GM12878 (cell line): ENCODE measurements around the gene SEPTIN5. TPM values are rescaled to one million over a fixed set of nuclear protein-coding genes. Genes with fewer than 3 reads are reported as not detected.

Experiments used
- ATAC-seq: fragments of 200-7000 bp; cut with Tn5 transposase; 3 replicates; pipeline ENCODE4 v1.9.1; 2020; ENCODE audit warnings: mild to moderate bottlenecking, moderate library complexity
- BruUV-seq: library from RNA; stranded (reverse); fragments of 400-500 nt; replicated peaks from 2 replicates; lab custom pipeline; 2021; lab: Mats Ljungman, UMichigan
- CTCF ChIA-PET: fragments of 300-600 bp; sonication (Branson Sonifier 250); formaldehyde crosslinking; extraction: SDS; loops from one replicate; lab custom pipeline; 2021; ENCODE audit warnings: inconsistent platforms; lab: Yijun Ruan, JAX
- POLR2A ChIA-PET: fragments of 350-600 bp; formaldehyde crosslinking; extraction: SDS; loops from one replicate; lab custom pipeline; 2021; ENCODE audit warnings: inconsistent platforms; lab: Charles Lee
- RAD21 ChIA-PET: fragments of 300-600 bp; sonication (Branson Sonifier 250); formaldehyde crosslinking; loops from one replicate; lab custom pipeline; 2023; ENCODE audit warnings: antibody characterized with exemption; ENCODE audit not compliant: unreplicated experiment; lab: Charles Lee
- SMC1A ChIA-PET: fragments of 300-600 bp; sonication (Branson Sonifier 250); formaldehyde crosslinking; loops from one replicate; lab custom pipeline; 2023; ENCODE audit not compliant: unreplicated experiment, uncharacterized antibody; lab: Charles Lee
- DNase-seq: peaks from one replicate; pipeline ENCODE4 v3.0.0-alpha.2; 2011; ENCODE audit warnings: low read depth, low spot score
- FAIRE-seq: peaks from 3 replicates; lab custom pipeline; 2011; peaks lifted over from hg19 to GRCh38; lab: Jason Lieb, UNC
- H2AFZ ChIP-seq: 2 replicates; pipeline ENCODE4 v1.6.0; 2011; ENCODE audit warnings: low read depth, low read length, control low read depth; ENCODE audit not compliant: control insufficient read depth
- H3K27ac ChIP-seq: 2 replicates; pipeline ENCODE4 v1.5.1; 2011; ENCODE audit warnings: control low read depth; ENCODE audit not compliant: control insufficient read depth, insufficient read depth
- H3K27me3 ChIP-seq, 2 experiments: replicated peaks in 1 of 2; 2 replicates each; pipeline versions ENCODE4 v1.6.0 to v1.6.1; 2011; ENCODE audit warnings: low read length in 1 of 2; ENCODE audit not compliant: control insufficient read depth in 2 of 2, insufficient read depth in 2 of 2
- H3K36me3 ChIP-seq, 2 experiments: 2 replicates each; pipeline ENCODE4 v1.5.1; 2011; ENCODE audit warnings: low read length in 1 of 2; ENCODE audit not compliant: control insufficient read depth in 2 of 2, insufficient read depth in 2 of 2
- H3K4me1 ChIP-seq: 2 replicates; pipeline ENCODE4 v1.6.1; 2011; ENCODE audit warnings: mild to moderate bottlenecking, low read length, moderate library complexity, mixed read lengths; ENCODE audit not compliant: control insufficient read depth, insufficient read depth
- H3K4me2 ChIP-seq: 2 replicates; pipeline ENCODE4 v1.6.0; 2011; ENCODE audit warnings: control low read depth; ENCODE audit not compliant: control insufficient read depth, insufficient read depth
- H3K4me3 ChIP-seq: fragments of 200-600 bp; sonication (generic); 2 replicates; pipeline ENCODE4 v1.5.1; 2016
- H3K79me2 ChIP-seq: 2 replicates; pipeline ENCODE4 v1.6.0; 2011; ENCODE audit warnings: low read length; ENCODE audit not compliant: control insufficient read depth, insufficient read depth
- H3K9ac ChIP-seq: 2 replicates; pipeline ENCODE4 v1.8.0; 2011; ENCODE audit warnings: low read length, control low read depth, mixed read lengths; ENCODE audit not compliant: control insufficient read depth, insufficient read depth
- H3K9me3 ChIP-seq: replicated peaks from 3 replicates; pipeline ENCODE4 v1.5.1; 2011; ENCODE audit warnings: mild to moderate bottlenecking, low read length; ENCODE audit not compliant: control insufficient read depth, insufficient read depth
- H4K20me1 ChIP-seq: 2 replicates; pipeline ENCODE4 v1.6.0; 2011; ENCODE audit not compliant: control insufficient read depth, insufficient read depth
- CBX5 ChIP-seq: sonication (generic); IDR thresholded peaks from 2 replicates; pipeline ENCODE4 v1.6.1; 2016; ENCODE audit warnings: low read depth, moderate library complexity, mild to moderate bottlenecking, inconsistent platforms
- CEBPZ ChIP-seq: fragments of 150-350 bp; IDR thresholded peaks from 2 replicates; pipeline ENCODE4 v1.6.1; 2016; ENCODE audit warnings: low read depth, low read length
- E2F8 ChIP-seq: fragments of 450-650 bp; IDR thresholded peaks from 2 replicates; pipeline ENCODE4 v1.6.1; 2018; ENCODE audit warnings: mild to moderate bottlenecking, low read depth, moderate library complexity; ENCODE audit not compliant: partially characterized antibody
- FOS ChIP-seq: IDR thresholded peaks from 3 replicates; pipeline ENCODE4 v1.6.1; 2011; ENCODE audit warnings: borderline replicate concordance; ENCODE audit not compliant: insufficient read length; ENCODE audit errors: extremely low read depth
- HDAC6 ChIP-seq: fragments of 200-600 bp; sonication (generic); IDR thresholded peaks from one replicate; pipeline ENCODE4 v1.8.0; 2017; ENCODE audit warnings: antibody characterized with exemption; ENCODE audit not compliant: unreplicated experiment
- MYB ChIP-seq: fragments of 150-350 bp; IDR thresholded peaks from 2 replicates; pipeline ENCODE4 v1.6.1; 2014; ENCODE audit warnings: mild to moderate bottlenecking, low read depth, low read length, borderline replicate concordance
- SKIL ChIP-seq: fragments of 450-650 bp; IDR thresholded peaks from 2 replicates; pipeline ENCODE4 v1.6.1; 2017; ENCODE audit warnings: mild to moderate bottlenecking, low read depth, inconsistent platforms; ENCODE audit not compliant: poor library complexity, severe bottlenecking
- TAF1 ChIP-seq: IDR thresholded peaks from 2 replicates; pipeline ENCODE4 v1.6.1; 2011; ENCODE audit warnings: mild to moderate bottlenecking, low read depth, low read length, borderline replicate concordance
- TARDBP ChIP-seq: IDR thresholded peaks from 2 replicates; pipeline ENCODE4 v1.6.1; 2016; ENCODE audit warnings: borderline replicate concordance
- whole genome bisulfite sequencing: methylation state at CpG from one replicate; pipeline ENCODE4 v1.1.6; 2016; ENCODE audit warnings: low lambda C conversion rate; ENCODE audit not compliant: insufficient replicate concordance, insufficient coverage; ENCODE audit errors: missing lambda C conversion rate; 5-methylcytosine and 5-hydroxymethylcytosine counted together
- in situ Hi-C: fragments of 300-500 bp; cut with MboI; formaldehyde crosslinking; loops from 9 replicates; pipeline ENCODE4 v1.14.3; 2018; ENCODE audit warnings: mixed read lengths
- intact Hi-C: fragments of 100-400 bp; cut with micrococcal nuclease; formaldehyde crosslinking; loops from one replicate; pipeline ENCODE4 v1.14.2; 2022; ENCODE audit not compliant: unreplicated experiment
- polyA plus RNA-seq, 11 experiments: library from polyadenylated mRNA; depleted of rRNA in 4 of 11; unstranded in 6 of 11; stranded (reverse) in 5 of 11; fragments of >200 nt; fragmentation: Nextera tagmentation in 4 of 11; fragmentation: Illumina TruSeq in 1 of 11; extraction: Ambion mirVana in 4 of 11; extraction: Trizol in 1 of 11; gene quantifications; 1 replicate in 1 of 11; 2 replicates in 10 of 11; pipeline versions ENCODE4 v1.2.1 to v1.2.3, GENCODE V29; 2011 to 2016; ENCODE audit warnings: inconsistent platforms in 2 of 11, missing spikeins in 2 of 11, low read depth in 1 of 11
- total RNA-seq, 4 experiments: library from RNA; depleted of rRNA in 3 of 4; stranded (reverse); fragments of >200 nt in 3 of 4; fragmentation: Illumina TruSeq in 1 of 4; extraction: Trizol in 1 of 4; gene quantifications; 2 replicates each; pipeline versions ENCODE4 v1.2.1 to v1.2.3, GENCODE V29; 2013 to 2021
- TF ChIP-seq, protein P1 (sequence below): IDR thresholded peaks from 2 replicates; pipeline ENCODE4 v1.6.1; 2011; ENCODE audit warnings: low read depth, mild to moderate bottlenecking, low read length, moderate library complexity, borderline replicate concordance; ENCODE audit errors: extremely low read depth
- TF ChIP-seq, protein P2 (sequence below): fragments of 450-650 bp; IDR thresholded peaks from 2 replicates; pipeline ENCODE4 v1.6.1; 2017; ENCODE audit warnings: mild to moderate bottlenecking

Gene SEPTIN5
- total and polyA plus RNA-seq, 10 of the 15 experiments (the other 5 are each of a cell fraction or from before 2014, with no cell fraction given), result 0.13 to 1.1 (median 0.34) TPM; not detected in 5

DNA sequence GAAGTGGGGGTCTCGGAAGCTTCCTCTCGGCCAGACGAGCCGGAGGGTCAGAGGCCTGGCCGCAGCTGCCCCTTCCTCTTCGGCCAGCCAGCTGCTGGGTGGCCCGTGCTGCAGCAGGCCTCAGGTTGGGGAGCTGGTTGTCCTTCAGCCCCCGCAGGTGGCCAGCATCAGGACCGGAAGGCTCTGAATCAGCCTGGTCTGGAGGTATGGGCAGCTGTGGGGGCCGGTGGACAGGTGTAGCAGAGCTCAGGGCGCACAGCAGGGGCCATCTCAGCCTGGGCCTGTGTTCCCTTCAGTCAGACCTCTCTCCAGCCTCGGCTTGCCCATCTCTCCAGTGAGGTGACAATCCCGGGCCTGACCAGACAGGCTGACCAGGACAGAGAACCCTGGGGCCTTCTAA, 32.4 kb downstream of the SEPTIN5 start:
- Histone ChIP-seq H3K9me3 (no peaks in the 10 kb centered on the region), H4K20me1 (no peaks in the 10 kb centered on the region), H3K79me2 (no peaks in the 10 kb centered on the region), H3K36me3 (no peaks in the 10 kb centered on the region), H3K4me1 (no peaks in the 10 kb centered on the region), H2AFZ (no peak overlapping the region), H3K4me3 (no peak overlapping the region), H3K27me3 (no peaks in the 10 kb centered on the region; a peak in 1 of 4 replicates), H3K4me2 (no peak overlapping the region), H3K27ac (no peak overlapping the region), H3K9ac (no peak overlapping the region)
- BruUV-seq, result no TSS peak
- FAIRE-seq (no peak), ATAC-seq (no peak), DNase-seq (no peak)
- 17% methylated on average over 12 of the region's 13 CpGs for WGBS
- in situ Hi-C loops, result no loop called here
- ChIA-PET CTCF (interaction anchor here (0.6 to 2.2 kb wide), 3 partner anchors 10 to 168 kb away, joined by 3 to 8 read pairs (median 4); no protein-coding TSS in a partner anchor), SMC1A (no interaction called here), POLR2A (no interaction called here), RAD21 (no interaction called here)
- intact Hi-C loops, result no loop called here
- TF ChIP-seq HDAC6, result no peak
- TF ChIP-seq, protein P1, sequence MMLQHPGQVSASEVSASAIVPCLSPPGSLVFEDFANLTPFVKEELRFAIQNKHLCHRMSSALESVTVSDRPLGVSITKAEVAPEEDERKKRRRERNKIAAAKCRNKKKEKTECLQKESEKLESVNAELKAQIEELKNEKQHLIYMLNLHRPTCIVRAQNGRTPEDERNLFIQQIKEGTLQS, result no peak
- TF ChIP-seq FOS, result no peak
- TF ChIP-seq E2F8, result no peak
- TF ChIP-seq, protein P2, sequence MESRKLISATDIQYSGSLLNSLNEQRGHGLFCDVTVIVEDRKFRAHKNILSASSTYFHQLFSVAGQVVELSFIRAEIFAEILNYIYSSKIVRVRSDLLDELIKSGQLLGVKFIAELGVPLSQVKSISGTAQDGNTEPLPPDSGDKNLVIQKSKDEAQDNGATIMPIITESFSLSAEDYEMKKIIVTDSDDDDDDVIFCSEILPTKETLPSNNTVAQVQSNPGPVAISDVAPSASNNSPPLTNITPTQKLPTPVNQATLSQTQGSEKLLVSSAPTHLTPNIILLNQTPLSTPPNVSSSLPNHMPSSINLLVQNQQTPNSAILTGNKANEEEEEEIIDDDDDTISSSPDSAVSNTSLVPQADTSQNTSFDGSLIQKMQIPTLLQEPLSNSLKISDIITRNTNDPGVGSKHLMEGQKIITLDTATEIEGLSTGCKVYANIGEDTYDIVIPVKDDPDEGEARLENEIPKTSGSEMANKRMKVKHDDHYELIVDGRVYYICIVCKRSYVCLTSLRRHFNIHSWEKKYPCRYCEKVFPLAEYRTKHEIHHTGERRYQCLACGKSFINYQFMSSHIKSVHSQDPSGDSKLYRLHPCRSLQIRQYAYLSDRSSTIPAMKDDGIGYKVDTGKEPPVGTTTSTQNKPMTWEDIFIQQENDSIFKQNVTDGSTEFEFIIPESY, result no peak
- TF ChIP-seq TAF1, result no peak
- TF ChIP-seq SKIL, result no peak
- TF ChIP-seq TARDBP, result no peak
- no peak for TF ChIP-seq CEBPZ
- TF ChIP-seq CBX5, result no peak
- TF ChIP-seq MYB, result no peak
